HTR-8/SVneo (cell line): ENCODE results near the gene NUAK2.
A peak's percentile ranks its signal among the peaks of the same experiment; 100 is the strongest.
"Not testable (repeated sequence)": the region's sequence is repeated elsewhere in the genome, so short reads cannot be mapped to it uniquely, and the experiment has no call there.

Experiments used
- DNase-seq: peaks from one replicate; pipeline ENCODE4 v3.0.0; 2011; ENCODE audit warnings: low spot score, mixed read lengths; ENCODE audit not compliant: insufficient read length
- FAIRE-seq: peaks from 2 replicates; lab custom pipeline; 2011; peaks lifted over from hg19 to GRCh38; lab: Jason Lieb, UNC

The NUAK2 gene

DNA sequence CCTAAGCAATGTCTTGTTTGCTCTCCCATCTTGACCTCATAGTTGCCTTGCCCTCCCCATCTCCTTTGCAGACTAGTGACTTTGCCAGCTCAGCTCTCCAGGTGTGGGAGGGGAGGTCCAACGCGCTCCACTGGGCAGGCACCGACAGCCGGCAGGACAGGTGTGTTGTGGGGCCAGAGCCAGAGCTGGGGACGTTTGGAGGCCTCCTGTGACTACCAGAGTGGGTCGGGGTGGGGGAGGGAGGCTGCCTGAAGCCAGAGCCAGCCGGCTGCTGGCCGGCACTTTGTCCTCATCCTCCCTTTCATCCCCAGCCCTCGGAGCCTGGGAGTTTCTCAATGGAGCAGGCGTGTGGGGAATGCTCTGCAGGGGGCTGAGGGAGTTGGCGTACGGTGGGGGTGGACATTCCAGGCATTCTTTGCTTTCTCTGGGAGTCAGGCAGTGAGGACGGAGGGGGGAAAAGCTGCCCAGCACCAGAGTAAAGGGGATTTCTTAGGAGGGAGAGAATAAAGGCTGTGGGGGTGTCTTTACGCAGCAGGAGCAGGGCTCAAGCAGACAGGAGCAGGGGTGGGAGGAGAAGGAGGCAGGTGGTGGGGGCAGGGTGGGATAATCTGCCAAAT lies 20.2 kb downstream of the NUAK2 start:
- DNase-seq (peak; percentile 93), FAIRE-seq (peak; percentile 85)

DNA sequence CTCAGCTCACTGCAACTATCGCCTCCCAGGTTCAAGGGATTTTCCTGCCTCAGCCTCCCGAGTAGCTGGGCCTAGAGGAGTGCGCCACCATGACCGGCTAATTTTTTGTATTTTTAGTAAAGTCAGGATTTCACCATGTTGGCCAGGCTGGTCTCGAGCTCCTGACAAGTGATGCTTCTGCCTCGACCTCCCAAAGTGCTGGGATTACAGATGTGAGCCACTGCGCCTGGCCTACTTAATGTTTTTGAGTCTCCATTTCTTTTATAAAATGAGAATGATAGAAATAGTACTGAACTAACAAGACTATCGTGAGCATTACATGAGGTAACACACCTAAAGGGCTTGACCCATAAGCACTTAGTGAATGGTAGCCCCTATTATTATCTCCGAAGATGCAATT lies 21.4 kb downstream of the NUAK2 start:
- DNase-seq (no peak), FAIRE-seq (no peak)

DNA sequence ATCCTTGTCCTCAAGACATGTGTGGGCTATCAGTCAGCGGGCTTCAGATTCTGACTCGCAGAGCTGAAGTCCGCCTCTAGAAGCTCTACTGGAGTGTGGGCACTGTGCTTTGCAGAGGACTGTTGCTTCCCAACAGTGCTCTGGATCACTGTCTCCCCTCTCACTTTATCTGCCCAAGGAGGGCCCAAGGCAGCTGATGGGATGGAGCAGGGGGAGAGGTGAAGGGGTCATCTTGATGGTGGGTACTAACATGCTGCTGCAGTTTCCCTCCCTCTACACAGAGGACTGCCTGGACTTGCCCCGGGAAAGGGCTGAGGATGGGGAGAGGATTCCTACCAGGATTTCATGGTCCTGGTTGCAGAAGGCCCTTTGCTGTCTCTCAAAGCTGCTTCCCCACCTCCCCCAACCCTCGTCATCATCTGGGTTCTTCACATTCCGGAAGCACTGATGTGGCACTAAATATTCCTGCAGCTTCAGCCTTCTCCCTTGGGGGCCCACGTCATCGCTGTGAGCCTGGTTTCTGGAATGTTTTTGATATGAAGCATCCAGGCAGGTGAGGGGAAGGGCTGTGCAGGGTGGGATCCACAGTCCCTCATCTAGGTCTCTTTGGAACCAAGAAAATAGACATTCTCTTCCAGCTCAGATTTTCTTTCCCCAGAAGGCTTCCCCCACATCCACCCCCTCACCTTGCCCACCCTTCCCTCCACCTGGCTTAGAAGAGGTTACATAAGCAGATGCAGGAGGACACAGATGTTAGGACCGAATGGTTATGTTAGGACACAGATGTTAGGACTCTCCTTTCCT lies 23.2 kb downstream of the NUAK2 start:
- DNase-seq: peak; percentile 86
- peak; percentile 49 for FAIRE-seq

DNA sequence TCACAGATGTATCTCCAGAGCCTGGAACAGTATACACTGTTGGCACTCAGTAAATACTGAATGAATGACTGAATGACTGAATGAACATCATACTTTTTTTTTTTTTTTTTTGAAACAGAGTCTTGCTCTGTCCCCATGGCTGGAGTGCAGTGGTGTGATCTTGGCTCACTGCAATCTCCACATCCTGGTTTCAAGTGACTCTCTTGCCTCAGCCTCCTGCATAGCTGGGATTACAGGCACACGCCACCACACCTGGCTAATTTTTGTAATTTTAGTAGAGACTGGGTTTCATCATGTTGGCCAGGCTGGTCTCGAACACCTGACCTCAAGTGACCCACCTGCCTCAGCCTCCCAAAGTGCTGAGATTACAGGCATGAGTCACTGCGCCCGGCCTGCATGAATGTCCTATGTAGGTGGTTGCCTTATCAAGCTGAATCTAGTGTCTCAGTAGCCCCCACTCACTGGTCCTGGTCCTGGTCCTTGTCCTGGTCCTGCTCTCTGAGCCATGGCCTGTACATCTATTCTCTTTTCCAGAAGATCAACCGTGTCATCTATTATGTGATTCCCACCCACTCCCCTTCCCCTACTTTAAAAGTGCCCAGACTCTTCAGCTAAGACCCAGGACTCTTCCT lies 23.9 kb downstream of the NUAK2 start:
- FAIRE-seq: not testable (repeated sequence)

DNA sequence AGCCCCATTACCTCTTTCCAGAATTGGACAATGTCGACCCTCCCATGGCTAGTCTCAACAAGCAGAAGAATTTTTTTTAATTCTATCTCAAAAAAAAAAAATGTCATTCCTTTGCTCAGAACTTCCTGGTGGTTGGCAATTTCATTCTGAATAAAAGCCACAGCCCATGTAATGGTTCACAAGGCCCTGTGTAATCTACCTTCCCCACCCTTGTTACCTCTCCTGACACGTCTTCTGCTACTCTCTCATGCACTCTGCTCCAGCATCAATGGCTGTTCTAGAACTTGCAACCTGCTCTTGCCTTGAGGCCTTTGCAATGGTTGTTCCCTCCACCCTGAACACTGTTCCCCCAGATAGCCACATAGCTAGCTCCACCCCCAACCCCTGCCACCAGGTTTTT lies 25.4 kb downstream of the NUAK2 start:
- FAIRE-seq: no peak
- no peak for DNase-seq

More for the DNA sequence above, 23.9 kb downstream of the NUAK2 start:
- DNase-seq: not testable (repeated sequence)

DNA sequence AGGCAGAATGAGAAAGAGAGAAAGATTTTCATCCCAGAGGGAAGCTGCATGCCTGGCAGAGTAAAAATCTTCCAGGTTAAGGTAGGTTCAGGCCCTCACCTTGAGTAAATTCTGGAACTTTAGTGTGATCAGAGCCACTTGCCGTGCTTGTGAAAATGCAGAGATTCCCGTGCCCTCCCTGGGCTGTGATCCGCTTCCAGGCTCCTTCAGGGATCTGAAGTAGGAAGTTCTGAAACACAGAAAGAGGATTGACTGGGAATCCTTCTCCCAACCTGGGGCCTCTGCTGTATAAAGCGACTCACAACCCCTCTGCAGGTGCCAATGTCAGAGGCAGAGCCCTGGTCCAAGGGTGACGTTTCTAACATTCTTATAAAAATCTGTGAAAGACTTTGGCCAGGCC lies 26.6 kb downstream of the NUAK2 start:
- DNase-seq (no peak), FAIRE-seq (no peak)

DNA sequence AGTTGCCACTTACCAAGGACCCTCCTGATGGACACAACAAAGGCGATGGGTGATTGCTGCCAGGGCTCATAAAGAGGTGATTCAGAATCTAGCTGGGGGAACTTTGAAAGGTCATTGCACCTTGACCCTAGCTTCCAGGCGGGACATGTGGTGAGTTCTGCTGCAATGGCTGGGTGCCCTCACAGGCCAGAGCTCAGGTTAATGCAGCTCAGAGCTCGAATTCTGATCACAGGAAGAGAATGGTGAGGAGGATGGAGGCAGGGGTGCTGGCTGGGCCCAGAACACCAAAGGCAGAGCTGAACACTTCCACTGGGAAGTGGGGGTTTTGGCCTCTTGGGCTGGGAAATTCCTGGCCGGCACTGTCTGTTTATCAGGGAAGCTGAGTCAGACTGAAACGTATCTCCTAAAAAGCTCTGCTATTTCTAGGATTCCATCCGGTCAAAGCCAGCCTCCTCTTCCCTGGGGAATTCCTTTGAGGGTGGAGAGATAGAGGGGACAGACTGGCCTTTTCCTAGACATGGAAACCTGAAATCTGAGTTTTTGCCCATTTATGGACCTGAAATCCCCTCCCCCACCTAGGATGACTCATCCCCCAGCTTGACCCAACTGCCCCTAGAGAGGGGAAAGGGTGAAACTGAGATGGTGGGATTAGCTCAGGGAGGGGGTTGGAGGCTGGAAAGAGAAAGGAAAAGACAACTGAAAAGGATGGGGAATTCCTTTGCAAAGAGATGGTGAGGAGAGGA lies 27.2 kb downstream of the NUAK2 start:
- FAIRE-seq: peak; percentile 31
- peak; percentile 75 for DNase-seq

DNA sequence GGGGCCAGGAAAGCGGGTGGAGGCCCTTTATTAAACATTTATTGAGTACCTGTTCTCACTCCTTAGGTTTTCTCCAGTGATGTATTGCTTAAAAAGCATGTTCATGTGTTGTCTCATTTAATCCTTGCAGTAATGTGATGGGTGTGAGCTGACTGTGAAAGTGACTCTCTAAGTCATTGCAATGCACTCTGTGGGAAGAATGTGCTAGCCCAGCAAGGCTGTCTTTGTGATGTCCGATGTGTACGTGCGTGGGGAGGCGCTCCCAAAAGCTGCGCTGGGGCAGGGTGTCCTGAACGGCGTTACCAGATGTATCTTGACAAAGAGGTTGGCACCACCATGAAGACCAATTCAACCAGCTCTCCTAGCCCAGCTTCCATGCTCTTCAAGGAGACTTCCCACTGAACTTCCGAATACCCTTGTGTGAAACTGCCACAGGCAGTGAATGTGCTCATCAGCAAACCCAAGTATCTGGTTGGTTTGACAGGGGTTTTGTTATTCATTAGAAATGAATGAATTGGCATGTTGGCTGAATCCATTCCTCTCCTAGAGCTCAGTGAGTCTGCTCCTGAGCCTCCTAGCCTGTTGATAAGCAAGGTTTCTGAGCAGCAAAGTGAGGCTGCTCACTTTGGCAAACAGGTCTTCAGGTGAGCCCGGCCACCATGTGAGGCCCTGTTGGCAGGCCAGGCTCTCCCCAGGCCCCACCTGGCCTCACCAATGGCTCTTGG lies 28.0 kb downstream of the NUAK2 start:
- DNase-seq (no peak), FAIRE-seq (peak; percentile 16)

DNA sequence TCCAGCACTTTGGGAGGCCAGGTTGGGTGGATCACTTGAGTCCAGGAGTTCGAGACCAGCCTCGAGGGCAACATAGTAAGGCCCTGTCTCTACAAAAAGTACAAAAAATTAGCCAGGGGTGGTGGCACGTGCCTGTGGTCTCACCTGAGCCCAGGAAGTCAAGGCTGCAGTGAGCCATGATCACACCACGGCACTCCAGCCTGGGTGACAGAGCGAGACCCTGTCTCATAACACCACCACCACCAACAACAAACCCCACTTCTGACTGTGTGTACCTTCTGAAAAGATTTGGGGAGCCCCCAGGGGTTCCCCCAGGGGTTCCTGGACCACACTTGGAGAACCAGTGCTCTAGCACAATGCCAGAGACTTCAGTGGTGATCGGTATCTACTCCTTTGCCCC lies 29.9 kb downstream of the NUAK2 start:
- DNase-seq (no peak), FAIRE-seq (no peak)

DNA sequence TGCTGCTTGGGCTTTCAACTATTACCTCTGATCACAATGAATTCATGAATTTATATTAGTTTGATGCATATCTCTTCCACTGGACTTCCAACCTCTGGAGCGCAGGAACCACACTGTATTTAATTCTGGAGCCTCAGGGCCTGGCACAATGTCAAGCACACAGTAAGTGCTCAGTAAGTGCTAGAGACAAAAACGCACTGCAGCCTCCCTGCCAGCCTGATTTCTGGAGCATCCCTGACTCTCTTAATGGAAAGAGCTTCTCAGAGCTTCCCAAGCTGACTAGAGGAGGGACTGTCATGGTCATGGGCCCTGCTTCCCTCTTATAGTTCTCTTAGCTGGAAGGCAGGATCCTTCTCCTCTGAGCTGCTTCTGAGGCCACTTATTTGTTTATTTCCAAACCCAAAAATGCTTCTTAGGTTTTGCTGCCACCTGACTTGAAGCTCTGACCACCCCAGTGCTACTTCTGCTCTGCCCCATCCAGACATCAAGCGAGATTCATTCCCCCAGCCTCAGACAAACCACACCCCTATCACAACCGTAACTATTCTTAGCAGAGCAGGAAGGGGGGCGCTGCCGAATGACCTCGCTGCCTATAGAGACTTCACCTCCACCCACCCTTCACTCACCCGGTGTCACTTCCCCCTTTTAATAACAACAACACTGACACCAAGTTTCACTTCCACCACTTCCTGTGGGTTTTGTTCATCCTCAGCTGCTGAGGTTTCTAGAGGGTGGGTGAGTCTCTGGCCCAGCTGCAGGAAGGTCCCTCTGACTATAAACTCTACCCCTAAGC lies 33.6 kb downstream of the NUAK2 start:
- no peak for DNase-seq
- FAIRE-seq: no peak

DNA sequence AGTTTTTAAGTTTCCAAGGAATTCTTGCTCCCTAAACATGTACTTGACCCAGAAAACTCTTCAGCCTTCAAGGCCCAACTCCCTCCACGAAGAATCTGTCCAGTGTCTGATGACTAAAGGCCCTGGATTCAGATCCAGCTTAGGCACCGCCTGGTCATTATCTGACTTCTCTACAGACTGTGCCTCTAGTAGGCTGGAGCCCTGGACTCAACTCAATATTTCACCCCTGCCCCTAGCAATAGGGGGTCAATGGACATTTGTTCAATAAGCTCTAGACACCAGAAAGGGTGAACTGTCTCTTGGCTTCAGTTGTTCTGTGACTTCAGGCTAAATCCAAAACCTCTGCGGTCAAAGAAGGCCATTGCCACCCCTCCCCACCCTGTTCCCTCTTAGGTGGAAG lies 34.5 kb downstream of the NUAK2 start:
- DNase-seq: no peak
- no peak for FAIRE-seq

DNA sequence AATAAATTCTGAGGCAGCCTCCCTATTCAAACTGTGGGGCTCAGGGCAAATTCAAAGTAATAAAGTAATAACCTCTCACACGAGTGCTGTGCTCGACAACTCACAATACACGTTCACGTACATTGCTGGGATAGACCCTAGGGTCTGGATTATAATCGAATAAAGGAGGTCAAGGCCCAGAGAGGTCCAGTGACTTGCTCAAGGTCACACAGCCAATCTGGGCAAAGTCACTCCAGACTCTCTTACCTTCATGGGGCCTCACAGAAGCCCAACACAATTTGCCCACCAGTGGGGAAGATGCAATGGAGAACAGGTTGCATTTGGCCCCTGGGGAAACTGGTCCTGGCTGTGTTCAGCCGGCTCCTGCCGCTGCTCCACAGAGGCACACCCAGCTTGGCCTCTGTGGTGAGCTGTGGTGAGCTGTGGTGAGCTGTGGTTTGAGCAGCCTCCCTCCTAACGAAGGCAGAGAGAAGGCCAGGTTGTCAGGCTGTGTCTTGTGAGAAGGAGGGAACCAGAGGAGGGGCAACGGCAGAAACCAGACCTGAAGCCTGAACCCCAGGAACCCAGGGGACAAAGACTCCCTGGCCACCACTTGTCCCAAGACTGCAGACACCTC lies 35.1 kb downstream of the NUAK2 start:
- no peak for DNase-seq
- no peak for FAIRE-seq

DNA sequence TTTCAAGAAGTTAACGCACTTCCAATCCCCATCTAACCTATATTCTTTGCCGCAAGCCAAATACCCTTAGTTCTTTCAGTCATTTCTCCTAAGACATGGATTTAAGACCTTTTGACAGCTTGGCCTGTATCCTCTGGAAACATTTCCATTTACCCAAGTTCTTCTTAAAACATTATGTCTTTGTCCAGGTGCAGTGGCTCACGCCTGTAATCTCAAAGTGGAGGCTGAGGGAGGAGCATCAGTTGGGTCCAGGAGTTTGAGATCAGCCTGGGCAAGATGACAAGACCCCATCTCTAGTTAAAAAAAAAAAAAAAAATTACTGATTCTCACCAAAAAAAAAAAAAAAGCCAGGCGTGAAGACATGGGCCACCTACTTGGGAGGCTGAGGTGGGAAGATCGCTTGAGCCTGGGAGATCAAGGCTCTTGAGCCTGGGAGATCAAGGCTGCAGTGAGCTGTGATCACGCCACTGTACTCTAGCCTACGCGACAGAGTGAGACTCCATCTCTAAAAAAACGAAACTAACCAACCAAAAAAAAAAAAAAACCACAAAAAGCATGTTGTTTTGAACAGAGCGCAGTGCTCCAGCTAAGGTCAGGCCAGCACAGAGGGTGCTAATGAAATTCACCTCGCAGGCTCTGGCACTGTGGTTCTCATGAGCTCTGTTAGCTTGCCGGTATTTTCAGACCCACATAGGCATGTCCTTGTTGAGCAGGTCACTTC lies 36.0 kb downstream of the NUAK2 start:
- FAIRE-seq: no peak
- no peak for DNase-seq

DNA sequence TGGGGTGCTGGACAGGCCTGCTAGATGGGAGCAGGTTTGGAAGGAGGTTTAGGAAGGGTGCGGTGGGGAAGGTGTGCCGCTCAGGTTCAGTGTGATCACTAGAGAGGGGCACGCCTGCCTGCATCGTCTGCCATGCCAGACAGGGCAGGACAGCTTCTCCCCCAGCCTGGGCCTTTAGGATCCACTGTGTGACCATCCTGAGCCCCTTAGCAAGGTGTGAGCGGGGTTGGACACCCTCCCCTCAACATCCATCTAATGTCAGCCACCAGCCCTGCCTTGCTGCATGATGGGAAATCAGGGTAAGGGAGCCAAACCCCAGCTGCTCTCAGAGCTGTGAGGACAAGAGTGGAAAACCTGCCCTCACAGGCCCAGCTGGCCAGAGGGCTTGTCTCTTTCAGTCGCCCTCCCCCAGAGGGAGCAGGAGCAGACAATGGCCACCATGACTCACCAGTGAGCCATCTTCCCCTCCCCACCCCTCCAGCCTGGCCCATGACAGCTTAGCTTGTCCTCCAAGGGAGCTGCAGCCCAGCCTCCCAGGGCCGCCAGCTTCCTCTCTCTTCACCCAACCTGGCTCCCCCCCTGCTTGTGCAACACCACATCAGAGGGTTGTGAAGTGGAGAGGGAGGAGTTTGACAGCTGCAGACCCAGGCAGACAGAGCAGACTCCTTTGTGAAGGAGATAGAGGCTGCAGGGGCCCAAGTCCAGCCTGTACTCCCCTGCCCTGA lies 37.0 kb downstream of the NUAK2 start:
- peak; percentile 98 for DNase-seq
- FAIRE-seq: peak; percentile 86

DNA sequence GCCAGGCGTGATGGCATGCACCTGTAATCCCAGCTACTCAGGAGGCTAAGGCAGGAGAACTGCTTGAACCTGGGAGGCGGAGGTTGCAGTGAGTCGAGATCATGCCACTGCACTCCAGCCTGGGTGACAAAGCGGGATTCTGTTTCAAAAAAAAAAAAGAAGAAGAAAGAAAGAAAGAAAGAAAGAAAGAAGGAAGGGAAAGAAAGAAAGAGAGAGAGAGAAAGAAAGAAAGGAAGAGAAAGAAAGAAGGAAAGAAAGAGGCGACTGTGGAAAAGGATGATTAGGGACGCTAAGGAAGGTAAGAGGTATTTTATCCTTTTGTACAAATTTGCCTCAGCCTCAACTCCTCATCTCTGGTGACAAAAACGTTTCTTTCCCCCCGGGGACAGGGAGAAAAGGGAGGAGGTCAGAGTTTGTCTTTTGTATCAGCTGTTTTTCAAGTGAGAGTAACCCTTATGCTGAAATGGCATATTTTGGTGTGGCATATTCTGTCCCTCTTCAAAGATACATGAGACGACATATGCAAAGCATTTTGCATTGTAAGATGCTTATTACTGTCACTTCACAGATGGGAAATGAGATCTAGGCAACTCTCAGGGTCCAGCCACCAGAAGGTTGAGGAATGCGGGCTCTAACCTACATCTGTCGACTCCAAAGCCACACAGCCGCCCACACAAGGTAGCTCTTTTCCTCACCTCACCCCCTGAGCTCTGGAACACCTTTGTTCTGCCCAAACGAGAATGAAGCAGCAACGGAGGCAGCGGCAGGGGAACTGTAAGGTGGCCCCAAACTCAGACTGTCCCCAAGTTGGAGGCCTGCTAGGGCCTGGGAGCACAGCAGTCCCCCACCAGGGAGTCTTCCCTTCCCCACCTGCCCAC lies 38.0 kb downstream of the NUAK2 start:
- no peak for DNase-seq
- no peak for FAIRE-seq

DNA sequence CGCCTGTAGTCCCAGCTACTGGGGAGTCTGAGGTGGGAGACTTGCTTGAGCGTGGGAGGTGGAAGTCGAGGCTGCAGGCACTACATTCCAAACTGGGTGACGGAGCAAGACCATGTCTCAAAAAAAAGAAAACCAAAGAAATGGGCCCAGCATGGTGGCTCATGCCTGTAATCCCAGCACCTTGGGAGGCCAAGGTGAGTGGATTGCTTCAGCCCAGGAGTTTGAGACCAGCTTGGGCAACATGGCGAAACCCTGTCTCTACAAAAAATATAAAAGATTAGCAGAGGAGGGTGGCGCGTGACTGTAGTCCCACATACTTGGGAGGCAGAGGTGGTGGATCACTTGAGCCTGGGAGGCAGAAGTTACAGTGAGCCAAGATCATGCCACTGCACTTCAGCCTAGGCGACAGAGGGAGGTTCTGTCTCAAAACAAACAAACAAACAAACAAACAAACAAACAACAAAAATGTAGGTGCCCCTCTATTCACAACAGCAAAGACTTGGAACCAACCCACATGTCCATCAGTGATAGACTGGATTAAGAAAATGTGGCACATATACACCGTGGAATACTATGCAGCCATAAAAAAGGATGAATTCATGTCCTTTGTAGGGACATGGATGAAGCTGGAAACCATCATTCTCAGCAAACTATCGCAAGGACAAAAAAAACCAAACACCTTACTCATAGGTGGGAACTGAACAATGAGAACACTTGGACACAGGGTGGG lies 40.7 kb downstream of the NUAK2 start:
- FAIRE-seq, DNase-seq: not testable (repeated sequence)
